Stimulated activated naive CD8-positive, alpha-beta T cell treated with anti-CD3 and anti-CD28 coated beads, Interleukin-15, amount 100 ng/mL, for 72 hours (primary cell): ENCODE results near the gene CHAD.

Experiments
- ATAC-seq: fragments of 150-1000 bp; cut with Tn5 transposase; 2 replicates; pipeline ENCODE4 v1.10.0; 2021; ENCODE audit warnings: mild to moderate bottlenecking, moderate library complexity
- DNase-seq, 2 donors: peaks; one replicate each; pipeline ENCODE4 v3.0.0; 2021 to 2022
- H3K27ac Mint-ChIP-seq, 2 donors: one replicate each; pipeline ENCODE4 v1.8.0; 2022; ENCODE audit warnings: mild to moderate bottlenecking in 2 of 2, mixed read lengths in 2 of 2, moderate library complexity in 2 of 2
- H3K27me3 Mint-ChIP-seq: one replicate; pipeline ENCODE4 v1.8.0; 2022; ENCODE audit warnings: mixed read lengths
- H3K4me1 Mint-ChIP-seq: one replicate; pipeline ENCODE4 v1.8.0; 2022; ENCODE audit warnings: mild to moderate bottlenecking, mixed read lengths
- H3K4me3 Mint-ChIP-seq, 2 donors: one replicate each; pipeline ENCODE4 v1.8.0; 2022; ENCODE audit warnings: mild to moderate bottlenecking in 2 of 2, mixed read lengths in 2 of 2, moderate library complexity in 1 of 2
- H3K9me3 Mint-ChIP-seq, 2 donors: one replicate each; pipeline ENCODE4 v1.8.0; 2022; ENCODE audit warnings: mixed read lengths in 2 of 2

CHAD gene

GRCh38 chr17:50468304-50469207 lies at the start of gene CHAD:
Gene CHAD (minus strand): TSS chr17:50468880. CDS start chr17:50468813, 67 bp downstream.
- Mint-ChIP-seq H3K4me1 (peaks cover 20% of the 10 kb centered on the region), H3K27ac (peak within 1 kb of the TSS in 1 of 2 donors; percentile 48), H3K27me3 (peaks cover 55% of the 10 kb centered on the region), H3K4me3 (peak within 1 kb of the TSS; percentile 49 to 62), H3K9me3 (no peaks in the 10 kb centered on the region)
- ATAC-seq (no peak), DNase-seq (no peak)

DNA sequence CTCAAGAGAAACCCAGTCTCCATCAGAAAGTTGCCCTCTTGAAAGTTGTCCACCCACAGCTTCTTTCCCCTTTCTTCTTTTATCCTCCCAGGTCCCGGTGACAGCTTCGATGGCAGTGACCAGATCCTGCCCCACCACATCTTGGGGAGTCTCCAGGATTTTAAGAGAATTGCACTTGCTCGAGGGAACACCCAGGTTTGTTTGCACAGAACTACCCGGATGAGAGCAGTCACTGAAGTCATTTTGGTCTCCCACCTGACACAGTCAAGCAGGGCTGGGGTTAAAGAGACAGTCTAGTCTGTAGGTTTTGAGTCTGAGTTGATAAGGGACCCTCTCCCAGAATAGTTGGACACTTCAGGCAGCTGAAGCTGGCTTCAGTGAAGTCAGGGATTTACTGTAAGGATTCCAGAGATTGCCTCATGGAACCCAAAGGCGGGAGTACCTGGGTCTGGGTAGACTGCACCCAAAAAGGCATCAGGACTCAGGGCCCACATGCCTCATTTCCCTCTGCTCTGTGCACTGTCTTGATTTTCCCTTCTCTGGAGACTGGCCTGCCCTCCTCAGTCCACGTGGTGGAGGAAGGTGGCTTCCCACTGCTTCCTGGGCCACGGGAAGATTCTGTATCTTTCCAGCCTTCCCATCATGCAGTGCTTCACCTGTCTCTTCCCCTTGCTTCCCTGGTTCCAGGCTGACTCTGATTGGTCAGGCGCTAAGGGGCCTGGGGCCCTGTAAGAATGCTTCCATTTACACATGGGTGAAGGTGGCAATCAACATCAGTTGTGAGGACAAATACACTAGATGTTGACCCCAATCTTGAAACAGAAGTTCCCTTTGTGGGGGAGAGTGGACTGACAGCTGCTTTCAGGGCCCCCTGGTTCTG lies 49.1 kb upstream of the CHAD start:
- H3K4me1 Mint-ChIP-seq = no peaks in the 10 kb centered on the region
- H3K27ac Mint-ChIP-seq = no peak overlapping the region
- no peaks in the 10 kb centered on the region for H3K9me3 Mint-ChIP-seq
- no peak overlapping the region for H3K4me3 Mint-ChIP-seq
- H3K27me3 Mint-ChIP-seq = no peaks in the 10 kb centered on the region
- ATAC-seq (no peak), DNase-seq (no peak)

DNA sequence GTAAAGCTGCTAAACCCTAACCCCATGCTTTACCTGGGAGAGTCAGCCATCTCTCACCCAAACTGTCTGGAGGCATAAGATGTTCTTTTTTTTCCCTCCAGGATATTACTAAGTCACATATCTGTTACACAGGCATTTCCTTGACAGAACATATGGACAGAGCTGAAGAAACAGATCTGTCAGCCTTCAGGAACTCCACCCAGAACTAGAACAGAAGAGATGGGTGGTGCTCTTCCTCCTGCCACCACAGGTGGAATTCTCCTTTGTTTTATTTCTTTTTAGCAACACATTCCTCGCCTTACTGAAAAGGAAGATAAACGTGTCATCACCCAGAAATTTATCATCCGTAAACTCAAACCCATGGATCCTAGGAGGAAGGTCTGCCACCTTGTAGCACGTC lies 48.3 kb upstream of the CHAD start:
- peaks cover 6% of the 10 kb centered on the region for H3K4me1 Mint-ChIP-seq
- no peak overlapping the region for H3K4me3 Mint-ChIP-seq
- ATAC-seq (no peak), DNase-seq (no peak)
- no peaks in the 10 kb centered on the region for H3K9me3 Mint-ChIP-seq
- no peak overlapping the region for H3K27ac Mint-ChIP-seq
- no peaks in the 10 kb centered on the region for H3K27me3 Mint-ChIP-seq

DNA sequence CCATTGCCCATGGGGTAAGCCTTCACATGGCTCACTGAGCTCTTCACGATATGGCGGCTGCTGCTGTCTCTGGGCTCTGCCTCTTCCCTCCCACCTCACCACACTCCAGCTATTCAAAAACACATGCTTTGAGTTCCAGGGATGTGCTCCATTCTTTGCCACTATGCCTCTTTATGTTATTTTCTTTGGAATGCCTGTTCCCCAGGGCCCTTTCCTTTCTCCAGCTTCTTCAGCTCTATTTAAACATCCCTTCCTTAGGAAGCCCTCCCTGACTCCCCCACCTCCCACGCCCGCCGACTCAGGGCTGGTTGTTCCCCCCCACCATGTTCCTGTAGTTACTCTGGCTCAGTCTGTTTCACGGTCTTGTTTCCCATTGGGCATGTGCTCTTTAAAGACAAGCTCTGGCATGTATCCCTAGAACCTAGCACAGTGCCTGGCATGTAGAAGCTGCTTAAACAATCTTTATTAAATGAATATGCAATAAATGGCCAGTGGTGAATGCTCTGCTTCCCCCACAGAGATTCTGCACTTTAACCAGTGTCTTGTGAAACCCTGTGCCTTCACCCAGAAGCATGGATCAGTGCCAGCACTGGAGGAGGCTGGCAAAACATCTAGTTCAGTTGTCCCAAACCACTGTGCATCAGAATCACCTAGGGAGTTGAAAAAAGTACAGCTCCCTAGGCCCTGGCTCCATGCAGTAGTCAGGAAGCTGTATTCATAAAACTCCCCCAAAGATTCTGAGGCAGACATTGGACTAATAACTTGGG lies 46.4 kb upstream of the CHAD start:
- no peaks in the 10 kb centered on the region for H3K9me3 Mint-ChIP-seq
- H3K4me3 Mint-ChIP-seq = no peak overlapping the region
- DNase-seq = no peak
- no peaks in the 10 kb centered on the region for H3K27me3 Mint-ChIP-seq
- peaks cover 24% of the 10 kb centered on the region for H3K4me1 Mint-ChIP-seq
- ATAC-seq = no peak
- peak overlapping the region in 1 of 2 donors; percentile 42 for H3K27ac Mint-ChIP-seq

DNA sequence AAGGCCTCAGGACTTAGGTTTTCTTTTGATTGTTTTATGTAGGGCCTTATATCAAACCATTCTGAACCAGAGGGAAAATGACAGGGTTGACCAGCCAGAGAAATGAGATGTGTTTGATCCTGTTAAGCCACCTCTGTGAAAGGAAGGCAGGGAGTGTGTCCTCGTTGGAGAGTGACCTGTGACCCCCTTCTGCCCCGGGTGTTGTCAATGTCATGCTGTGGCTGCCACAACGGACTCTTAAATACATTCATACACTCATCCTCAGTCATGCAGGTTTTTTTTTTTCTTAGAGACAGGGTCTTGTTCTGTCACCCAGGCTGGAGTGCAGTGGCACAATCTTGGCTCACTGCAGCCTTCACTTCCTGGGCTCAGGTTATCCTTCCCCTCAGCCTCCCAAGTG lies 45.7 kb upstream of the CHAD start:
- DNase-seq (no peak), ATAC-seq (no peak)
- Mint-ChIP-seq H3K4me1 (peaks cover 31% of the 10 kb centered on the region), H3K9me3 (no peaks in the 10 kb centered on the region), H3K27me3 (no peaks in the 10 kb centered on the region), H3K27ac (no peak overlapping the region), H3K4me3 (no peak overlapping the region)

DNA sequence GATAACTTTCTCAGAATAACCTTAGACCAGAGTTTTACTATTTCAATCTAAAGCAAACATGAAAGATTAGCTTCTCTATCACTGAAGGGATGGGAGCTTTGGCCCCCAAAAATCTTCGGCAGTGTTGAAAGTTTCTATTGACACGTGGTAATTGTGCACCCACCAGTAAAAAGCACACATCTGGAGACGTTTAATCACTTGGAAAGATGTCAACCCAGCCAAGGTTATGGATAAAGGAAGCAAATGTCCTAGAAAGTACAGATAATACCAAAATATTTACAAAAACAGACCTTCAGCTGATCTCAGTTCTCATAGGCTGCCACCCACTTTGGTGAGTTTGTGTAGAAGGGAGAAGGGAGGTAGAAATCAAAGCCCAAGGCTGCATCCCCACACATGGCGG lies 44.8 kb upstream of the CHAD start:
- Mint-ChIP-seq H3K9me3 (no peaks in the 10 kb centered on the region), H3K27ac (no peak overlapping the region), H3K27me3 (no peaks in the 10 kb centered on the region), H3K4me1 (peaks cover 40% of the 10 kb centered on the region), H3K4me3 (no peak overlapping the region)
- ATAC-seq (no peak), DNase-seq (no peak)

DNA sequence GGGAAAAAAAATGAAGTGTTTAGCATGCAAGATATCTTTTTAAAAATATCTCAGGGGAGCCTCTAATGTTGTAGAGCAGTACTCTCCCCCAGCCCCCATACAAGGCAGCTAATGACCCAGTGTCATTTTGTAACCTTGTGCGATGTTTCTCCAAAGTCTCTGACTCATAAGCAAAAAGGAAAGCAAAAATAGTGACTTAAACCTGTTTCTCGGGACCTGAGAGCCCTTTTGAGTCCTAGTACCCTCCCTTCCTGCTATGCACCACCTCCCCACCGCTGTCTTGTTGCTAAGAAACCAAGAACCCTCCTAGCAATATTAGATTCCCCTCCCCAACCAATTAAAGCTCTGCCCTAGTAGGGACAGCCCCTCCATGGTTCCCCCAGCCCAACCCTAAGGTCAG lies 42.4 kb upstream of the CHAD start:
- Mint-ChIP-seq H3K4me3 (peak overlapping the region; percentile 9 to 27), H3K9me3 (no peaks in the 10 kb centered on the region), H3K27ac (peak overlapping the region in 1 of 2 donors; percentile 81), H3K27me3 (no peaks in the 10 kb centered on the region), H3K4me1 (peaks cover 48% of the 10 kb centered on the region)
- DNase-seq (peak; percentile 43 to 73), ATAC-seq (peak; percentile 87)

- no peak for ATAC-seq
- peak overlapping the region; percentile 95 for H3K4me3 Mint-ChIP-seq
- H3K4me1 Mint-ChIP-seq = peaks cover 59% of the 10 kb centered on the region
- peak overlapping the region; percentile 60 to 92 for H3K27ac Mint-ChIP-seq
- no peaks in the 10 kb centered on the region for H3K9me3 Mint-ChIP-seq
- no peak for DNase-seq
- no peaks in the 10 kb centered on the region for H3K27me3 Mint-ChIP-seq
Measured at GRCh38 chr17:50508573-50509460, 40.1 kb upstream of the CHAD start.

DNA sequence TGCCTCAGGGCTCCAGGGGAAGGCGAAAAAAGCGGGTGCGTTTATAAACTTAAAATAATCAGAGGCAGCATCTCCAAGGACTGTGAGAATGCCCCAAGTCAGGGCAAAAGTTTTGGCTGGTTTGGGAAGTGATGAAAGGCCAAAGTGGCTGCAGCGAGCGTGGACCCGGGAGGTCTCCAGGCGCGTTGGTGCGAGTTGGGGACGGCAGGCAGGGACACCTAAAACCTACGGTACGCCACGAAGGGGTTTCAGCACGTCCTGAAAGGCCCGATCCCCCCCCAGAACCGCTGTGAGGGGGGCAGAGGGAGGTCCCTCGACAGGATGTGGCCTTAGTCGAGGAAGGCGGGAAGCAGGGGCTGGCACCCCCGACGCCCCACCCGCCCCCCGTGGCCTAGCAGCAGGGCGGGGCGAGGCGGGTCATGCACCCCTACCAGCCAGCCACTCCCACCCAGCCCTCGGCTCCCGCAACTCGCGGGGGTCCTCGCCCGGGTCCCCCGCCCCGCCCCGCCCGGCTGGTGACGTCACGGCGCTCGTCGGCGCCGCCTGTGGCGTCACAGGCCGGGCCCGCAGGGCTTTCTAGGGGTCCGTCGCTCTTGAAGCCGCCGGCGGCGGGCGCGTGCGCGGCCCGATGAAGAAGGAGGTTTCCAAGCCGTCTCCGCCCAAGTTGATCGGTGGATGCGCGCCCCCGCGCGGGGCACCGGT lies 39.3 kb upstream of the CHAD start, which contains the start of gene MYCBPAP:
Gene MYCBPAP, plus strand, starts transcription at position 569 of the 702 bp plus-strand sequence. CDS start 236 bp downstream, outside the sequence.
- Mint-ChIP-seq H3K4me3 (peak within 1 kb of the TSS; percentile 95), H3K9me3 (no peaks in the 10 kb centered on the region), H3K27ac (peak within 1 kb of the TSS; percentile 92 to 94), H3K4me1 (peaks cover 64% of the 10 kb centered on the region), H3K27me3 (no peaks in the 10 kb centered on the region)
- DNase-seq = peak; percentile 81 to 84
- ATAC-seq = peak; percentile 78

- Mint-ChIP-seq H3K4me1 (peaks cover 56% of the 10 kb centered on the region), H3K4me3 (no peak overlapping the region), H3K27me3 (no peaks in the 10 kb centered on the region), H3K27ac (no peak overlapping the region), H3K9me3 (no peaks in the 10 kb centered on the region)
- ATAC-seq (no peak), DNase-seq (no peak)
Measured at GRCh38 chr17:50506298-50506697, 37.6 kb upstream of the CHAD start.

DNA sequence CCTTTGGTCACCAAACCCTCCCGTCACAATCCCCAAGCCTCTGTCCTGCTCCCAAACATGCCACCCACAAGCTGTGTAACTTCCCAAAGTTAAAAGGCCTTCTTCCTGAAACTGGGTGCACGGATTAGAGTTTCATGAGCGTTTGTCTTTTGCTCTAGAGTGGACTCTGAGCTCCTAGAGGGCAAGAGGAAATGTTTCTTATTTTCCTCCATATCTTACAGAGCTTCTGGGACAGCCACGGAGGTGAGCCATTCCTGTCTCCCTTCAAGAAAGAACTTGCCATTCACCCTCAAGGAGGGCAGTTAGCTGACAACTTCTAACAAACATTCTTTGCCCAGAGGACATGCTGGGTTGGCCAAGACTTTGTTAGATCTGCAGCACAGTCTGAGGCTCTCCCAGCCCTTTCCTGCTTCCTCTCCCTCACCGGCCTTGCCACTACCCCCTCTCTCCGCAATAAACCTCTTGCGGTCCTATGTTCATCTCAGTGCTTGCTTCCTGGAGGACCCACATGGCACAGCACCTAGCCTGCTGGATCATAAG lies 37.0 kb upstream of the CHAD start:
- no peak overlapping the region for H3K27ac Mint-ChIP-seq
- no peaks in the 10 kb centered on the region for H3K27me3 Mint-ChIP-seq
- peaks cover 50% of the 10 kb centered on the region for H3K4me1 Mint-ChIP-seq
- H3K9me3 Mint-ChIP-seq = no peaks in the 10 kb centered on the region
- DNase-seq = no peak
- H3K4me3 Mint-ChIP-seq = no peak overlapping the region
- ATAC-seq = no peak

- Mint-ChIP-seq H3K4me3 (no peak overlapping the region), H3K4me1 (peaks cover 23% of the 10 kb centered on the region), H3K9me3 (no peaks in the 10 kb centered on the region), H3K27me3 (no peaks in the 10 kb centered on the region), H3K27ac (no peak overlapping the region)
- ATAC-seq (no peak), DNase-seq (no peak)
Measured at GRCh38 chr17:50502301-50502990, 33.8 kb upstream of the CHAD start.

GRCh38 chr17:50501054-50501453 lies 32.4 kb upstream of the CHAD start:
- no peaks in the 10 kb centered on the region for H3K9me3 Mint-ChIP-seq
- H3K4me3 Mint-ChIP-seq = no peak overlapping the region
- no peaks in the 10 kb centered on the region for H3K27me3 Mint-ChIP-seq
- H3K27ac Mint-ChIP-seq = no peak overlapping the region
- peaks cover 22% of the 10 kb centered on the region for H3K4me1 Mint-ChIP-seq
- DNase-seq = no peak
- no peak for ATAC-seq
